GM10266 (cell line): ENCODE data around the gene C1orf174.

Experiments used
- DNase-seq: peaks from one replicate; pipeline ENCODE4 v3.0.0; 2012; ENCODE audit errors: extremely low spot score
- TF ChIP-seq, protein P1 (sequence below): IDR thresholded peaks from 2 replicates; pipeline ENCODE4 v1.5.1; 2012; ENCODE audit warnings: mild to moderate bottlenecking, low read depth; ENCODE audit not compliant: control insufficient read depth, insufficient read depth; ENCODE audit errors: missing control alignments

Gene C1orf174

DNA sequence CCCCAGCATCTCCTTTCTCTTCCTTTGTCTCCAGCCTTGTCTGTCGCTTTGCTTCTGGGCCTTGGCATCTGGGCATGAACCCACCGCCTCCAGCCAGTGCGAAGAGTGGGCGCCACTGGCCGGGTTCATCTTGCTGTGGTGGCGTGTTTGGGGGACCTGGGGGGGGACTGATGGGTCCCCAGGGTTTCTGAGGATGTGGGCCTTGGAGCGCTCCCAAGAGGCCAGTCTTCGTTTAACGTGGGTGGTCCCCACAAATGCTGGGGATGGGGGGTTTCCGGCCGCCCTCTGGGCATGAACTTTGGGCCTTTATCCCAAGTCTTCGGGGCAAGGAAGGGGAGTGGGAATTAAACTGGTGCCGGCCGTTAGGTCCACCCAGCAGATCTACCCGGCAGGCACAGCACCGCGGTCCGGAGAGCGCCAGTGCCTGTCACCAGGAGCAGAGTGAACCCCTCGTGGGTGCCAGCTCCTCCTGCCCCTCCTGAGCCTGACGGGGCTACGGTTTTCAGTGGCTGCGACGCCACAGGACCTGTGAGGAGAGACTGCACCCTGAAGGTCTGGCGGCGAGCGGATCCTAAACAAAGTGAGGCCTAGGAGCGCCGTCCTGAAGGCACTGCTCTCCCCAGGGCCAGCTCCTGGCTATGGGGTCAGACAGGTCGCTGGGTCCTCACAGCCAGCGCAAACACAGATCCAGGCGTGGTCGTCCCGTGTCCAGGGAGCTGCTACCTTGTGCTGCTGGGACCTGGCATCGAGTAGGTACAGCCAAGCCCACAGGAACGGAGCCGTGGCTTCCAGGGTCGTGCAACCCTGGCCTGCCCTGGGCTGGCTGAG lies 12.1 kb upstream of the C1orf174 start:
- DNase-seq, result no peak
- TF ChIP-seq, protein P1, sequence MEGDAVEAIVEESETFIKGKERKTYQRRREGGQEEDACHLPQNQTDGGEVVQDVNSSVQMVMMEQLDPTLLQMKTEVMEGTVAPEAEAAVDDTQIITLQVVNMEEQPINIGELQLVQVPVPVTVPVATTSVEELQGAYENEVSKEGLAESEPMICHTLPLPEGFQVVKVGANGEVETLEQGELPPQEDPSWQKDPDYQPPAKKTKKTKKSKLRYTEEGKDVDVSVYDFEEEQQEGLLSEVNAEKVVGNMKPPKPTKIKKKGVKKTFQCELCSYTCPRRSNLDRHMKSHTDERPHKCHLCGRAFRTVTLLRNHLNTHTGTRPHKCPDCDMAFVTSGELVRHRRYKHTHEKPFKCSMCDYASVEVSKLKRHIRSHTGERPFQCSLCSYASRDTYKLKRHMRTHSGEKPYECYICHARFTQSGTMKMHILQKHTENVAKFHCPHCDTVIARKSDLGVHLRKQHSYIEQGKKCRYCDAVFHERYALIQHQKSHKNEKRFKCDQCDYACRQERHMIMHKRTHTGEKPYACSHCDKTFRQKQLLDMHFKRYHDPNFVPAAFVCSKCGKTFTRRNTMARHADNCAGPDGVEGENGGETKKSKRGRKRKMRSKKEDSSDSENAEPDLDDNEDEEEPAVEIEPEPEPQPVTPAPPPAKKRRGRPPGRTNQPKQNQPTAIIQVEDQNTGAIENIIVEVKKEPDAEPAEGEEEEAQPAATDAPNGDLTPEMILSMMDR, result no peak

DNA sequence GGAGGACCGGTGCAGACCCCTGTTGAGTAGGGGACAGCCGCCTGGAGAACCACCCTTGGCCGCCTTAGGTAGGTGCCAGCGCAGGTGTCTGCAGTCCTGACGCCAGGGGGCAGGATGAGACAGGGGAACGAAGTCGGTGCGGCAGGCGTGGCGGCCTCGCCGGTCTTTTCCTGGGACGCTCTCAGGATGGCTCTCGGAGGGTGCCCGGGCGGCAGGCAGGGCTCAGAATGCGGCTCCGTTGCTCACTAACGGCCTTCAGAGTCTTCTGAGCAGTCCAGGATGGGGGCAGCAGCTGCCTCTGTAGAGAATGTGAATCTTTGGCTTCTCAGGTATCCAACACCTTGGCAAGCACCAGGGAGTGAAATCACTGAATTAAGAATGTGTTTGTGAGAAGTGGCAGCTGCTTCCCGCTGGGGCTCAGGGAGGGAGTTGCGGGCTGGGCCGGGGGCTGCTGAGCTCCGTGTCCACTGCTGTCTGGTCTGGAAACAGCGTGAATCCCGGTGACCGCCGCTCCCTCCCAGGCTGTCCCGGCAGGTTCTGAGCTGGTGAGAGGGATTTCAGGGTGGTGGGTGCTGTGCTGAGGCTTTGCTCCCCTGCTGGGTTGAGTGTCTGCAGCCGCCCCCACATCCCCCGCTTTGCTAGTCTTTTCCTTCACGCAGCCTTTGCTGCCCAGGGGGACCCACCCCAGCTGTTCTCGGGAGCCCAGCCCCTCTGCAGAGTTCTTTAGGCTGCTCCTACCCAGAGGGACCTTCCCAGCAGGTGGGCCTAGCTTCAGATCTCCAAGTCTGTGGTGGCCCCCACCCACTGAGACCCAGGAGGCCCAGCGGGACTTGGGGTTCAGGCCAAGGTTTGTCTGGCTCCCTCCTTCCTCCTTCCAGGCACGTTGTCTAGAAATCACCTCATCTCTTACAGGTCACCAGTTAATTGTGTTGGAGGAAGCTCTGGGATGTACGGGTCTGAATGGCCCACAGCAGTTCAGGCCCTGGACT lies 11.1 kb upstream of the C1orf174 start:
- TF ChIP-seq, protein P1, result peak; percentile 92
- peak; percentile 81 for DNase-seq

DNA sequence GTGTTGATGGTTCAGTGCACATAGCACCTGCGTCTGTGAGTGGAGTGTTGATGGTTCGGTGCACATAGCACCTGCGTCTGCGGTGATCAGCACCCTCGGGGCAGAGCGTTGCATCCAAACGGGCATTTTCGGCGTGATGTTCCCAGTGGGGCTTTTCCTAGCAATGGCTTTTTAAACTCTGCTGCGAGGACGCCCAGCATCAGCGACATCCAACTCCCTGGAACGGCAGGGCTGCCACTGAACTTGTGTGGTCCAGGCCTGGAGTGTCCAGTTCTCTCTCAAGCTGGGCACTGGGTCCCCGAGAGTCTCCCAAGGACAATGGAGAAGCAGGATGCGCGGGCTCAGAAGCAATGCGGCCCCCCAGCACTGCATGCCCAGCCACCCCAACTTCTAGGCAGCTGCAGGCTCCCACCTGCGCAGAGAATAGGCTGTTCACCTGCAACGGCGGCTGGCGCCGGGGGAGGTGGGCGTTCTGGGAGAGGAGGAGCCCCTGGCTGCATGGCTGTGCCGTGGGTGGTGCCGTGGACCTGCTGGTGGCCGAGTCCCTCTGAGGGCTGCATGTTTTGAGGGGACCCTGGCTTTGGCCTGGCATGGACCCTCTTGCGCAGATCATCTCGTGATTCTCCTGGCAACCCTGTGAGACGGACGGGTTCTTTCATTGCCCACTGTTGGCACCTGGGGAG lies 10.1 kb upstream of the C1orf174 start:
- no peak for DNase-seq
- TF ChIP-seq, protein P1, result no peak

DNA sequence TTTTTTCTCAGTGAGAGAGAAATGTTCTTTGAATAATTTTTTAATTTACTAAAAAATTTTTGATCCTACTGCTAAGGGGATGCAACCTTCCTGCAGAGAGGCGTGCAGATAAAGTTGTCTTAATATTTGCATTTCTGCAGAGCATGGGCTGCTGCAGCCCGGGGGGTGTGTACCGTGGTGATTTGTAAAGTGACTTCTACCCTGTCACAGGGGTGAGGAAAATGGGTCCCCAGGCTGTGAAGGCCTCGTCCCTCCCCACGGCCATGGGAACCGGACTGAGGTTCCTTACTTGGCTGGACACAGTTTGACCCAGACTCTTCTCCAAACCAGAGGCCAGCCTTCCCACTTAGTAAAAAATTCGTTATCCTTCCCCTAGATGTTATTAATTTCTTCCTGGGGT lies 9.5 kb upstream of the C1orf174 start:
- TF ChIP-seq, protein P1, result no peak
- DNase-seq, result no peak

DNA sequence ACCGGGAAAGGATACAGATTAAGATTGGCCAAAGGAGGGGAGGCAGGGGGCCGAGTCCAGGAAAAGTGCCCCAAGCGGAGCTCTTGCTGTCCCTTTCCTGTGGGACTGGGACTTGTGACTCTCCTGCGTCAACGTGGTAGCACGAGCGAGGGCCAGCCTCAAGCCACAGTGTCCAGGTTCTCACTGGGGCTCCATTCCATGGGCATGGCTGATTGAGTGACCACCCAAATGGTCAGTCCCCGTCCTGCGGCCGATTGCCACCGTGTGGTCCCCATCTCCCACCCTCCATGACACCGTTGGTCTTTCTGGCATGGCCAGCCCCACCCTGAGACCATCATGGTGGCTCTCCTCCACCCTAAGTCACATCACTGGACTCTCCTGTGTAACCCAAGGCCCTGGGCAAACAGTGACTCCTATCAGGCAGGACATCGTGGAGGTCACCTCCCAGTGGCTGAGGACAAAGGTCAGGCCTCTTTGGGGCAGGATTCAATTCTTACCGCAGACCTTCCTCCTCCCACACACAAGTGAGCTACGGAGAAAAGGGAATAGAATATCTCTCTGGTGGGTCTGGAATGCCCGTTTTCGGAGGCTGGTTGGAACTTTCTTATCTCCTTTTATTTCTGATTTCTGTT lies 8.9 kb upstream of the C1orf174 start:
- TF ChIP-seq, protein P1, result no peak
- DNase-seq, result no peak

DNA sequence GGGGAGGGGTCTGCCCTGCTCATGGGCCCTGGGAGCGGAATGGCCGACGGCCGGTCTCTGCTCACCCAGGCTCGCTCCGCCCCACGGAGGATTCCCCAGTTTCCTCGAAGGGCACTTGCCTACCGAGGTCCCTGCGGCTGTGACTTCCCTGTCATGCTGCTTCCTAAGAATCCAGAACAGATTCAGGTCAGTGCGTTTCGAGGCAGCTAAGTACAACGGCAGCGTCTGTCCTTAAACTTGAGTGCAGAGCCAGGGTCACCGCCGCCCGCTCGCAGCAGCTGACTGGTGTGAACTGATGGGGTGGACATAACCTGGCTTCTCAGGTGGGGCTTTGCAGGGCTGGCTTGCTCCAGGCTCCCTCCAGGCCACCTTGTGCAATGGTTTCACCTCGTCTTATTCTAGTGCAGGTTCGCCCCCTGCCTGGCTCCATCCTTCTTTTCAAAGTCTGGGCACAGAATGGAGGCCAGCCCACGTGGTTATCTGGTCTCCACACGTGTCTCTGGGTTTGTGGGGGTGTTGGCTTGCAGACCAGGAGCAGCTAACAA lies 7.6 kb upstream of the C1orf174 start:
- TF ChIP-seq, protein P1, result no peak
- no peak for DNase-seq
